HL-60 (cell line): ENCODE data around the gene PACRG.

Source experiments
- GABPA ChIP-seq: IDR thresholded peaks from 2 replicates; pipeline ENCODE4 v1.6.1; 2012; ENCODE audit warnings: low read depth
- POLR2AphosphoS5 ChIP-seq: IDR thresholded peaks from 2 replicates; pipeline ENCODE4 v1.6.1; 2012; ENCODE audit warnings: low read depth
- SPI1 ChIP-seq: IDR thresholded peaks from 2 replicates; pipeline ENCODE4 v1.6.1; 2012; ENCODE audit warnings: low read depth, mild to moderate bottlenecking, borderline replicate concordance
- TF ChIP-seq, protein P1 (sequence below): IDR thresholded peaks from one replicate; pipeline ENCODE4 v1.5.1; 2011; ENCODE audit warnings: low read length, control low read depth, inconsistent platforms; ENCODE audit not compliant: insufficient read depth
- TF ChIP-seq, protein P2 (sequence below): IDR thresholded peaks from 2 replicates; pipeline ENCODE4 v1.6.1; 2012; ENCODE audit warnings: low read depth; ENCODE audit not compliant: insufficient replicate concordance

DNA sequence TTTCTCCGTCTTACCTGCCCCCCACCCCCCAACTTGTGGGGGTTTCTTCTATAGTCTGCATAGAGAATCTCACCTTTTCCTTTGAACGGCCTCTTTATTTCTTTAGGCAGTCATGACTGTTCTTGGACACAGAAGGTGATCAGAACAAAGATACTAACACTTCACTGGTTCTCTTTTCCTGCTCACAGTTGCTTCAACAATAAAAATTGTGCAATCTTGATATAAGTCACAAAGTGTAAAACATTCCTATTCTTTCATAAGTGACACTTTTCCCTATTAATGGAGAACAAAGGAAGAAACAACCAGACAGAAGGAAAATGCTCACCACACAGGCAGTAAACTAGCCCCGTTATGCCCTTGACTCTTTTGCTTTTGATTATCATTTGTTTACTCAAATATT is 448.3 kb downstream of the PACRG start:
- TF ChIP-seq, protein P1, sequence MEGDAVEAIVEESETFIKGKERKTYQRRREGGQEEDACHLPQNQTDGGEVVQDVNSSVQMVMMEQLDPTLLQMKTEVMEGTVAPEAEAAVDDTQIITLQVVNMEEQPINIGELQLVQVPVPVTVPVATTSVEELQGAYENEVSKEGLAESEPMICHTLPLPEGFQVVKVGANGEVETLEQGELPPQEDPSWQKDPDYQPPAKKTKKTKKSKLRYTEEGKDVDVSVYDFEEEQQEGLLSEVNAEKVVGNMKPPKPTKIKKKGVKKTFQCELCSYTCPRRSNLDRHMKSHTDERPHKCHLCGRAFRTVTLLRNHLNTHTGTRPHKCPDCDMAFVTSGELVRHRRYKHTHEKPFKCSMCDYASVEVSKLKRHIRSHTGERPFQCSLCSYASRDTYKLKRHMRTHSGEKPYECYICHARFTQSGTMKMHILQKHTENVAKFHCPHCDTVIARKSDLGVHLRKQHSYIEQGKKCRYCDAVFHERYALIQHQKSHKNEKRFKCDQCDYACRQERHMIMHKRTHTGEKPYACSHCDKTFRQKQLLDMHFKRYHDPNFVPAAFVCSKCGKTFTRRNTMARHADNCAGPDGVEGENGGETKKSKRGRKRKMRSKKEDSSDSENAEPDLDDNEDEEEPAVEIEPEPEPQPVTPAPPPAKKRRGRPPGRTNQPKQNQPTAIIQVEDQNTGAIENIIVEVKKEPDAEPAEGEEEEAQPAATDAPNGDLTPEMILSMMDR = no peak
- no peak for TF ChIP-seq POLR2AphosphoS5
- TF ChIP-seq GABPA = no peak
- TF ChIP-seq, protein P2, sequence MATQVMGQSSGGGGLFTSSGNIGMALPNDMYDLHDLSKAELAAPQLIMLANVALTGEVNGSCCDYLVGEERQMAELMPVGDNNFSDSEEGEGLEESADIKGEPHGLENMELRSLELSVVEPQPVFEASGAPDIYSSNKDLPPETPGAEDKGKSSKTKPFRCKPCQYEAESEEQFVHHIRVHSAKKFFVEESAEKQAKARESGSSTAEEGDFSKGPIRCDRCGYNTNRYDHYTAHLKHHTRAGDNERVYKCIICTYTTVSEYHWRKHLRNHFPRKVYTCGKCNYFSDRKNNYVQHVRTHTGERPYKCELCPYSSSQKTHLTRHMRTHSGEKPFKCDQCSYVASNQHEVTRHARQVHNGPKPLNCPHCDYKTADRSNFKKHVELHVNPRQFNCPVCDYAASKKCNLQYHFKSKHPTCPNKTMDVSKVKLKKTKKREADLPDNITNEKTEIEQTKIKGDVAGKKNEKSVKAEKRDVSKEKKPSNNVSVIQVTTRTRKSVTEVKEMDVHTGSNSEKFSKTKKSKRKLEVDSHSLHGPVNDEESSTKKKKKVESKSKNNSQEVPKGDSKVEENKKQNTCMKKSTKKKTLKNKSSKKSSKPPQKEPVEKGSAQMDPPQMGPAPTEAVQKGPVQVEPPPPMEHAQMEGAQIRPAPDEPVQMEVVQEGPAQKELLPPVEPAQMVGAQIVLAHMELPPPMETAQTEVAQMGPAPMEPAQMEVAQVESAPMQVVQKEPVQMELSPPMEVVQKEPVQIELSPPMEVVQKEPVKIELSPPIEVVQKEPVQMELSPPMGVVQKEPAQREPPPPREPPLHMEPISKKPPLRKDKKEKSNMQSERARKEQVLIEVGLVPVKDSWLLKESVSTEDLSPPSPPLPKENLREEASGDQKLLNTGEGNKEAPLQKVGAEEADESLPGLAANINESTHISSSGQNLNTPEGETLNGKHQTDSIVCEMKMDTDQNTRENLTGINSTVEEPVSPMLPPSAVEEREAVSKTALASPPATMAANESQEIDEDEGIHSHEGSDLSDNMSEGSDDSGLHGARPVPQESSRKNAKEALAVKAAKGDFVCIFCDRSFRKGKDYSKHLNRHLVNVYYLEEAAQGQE = no peak
- no peak for TF ChIP-seq SPI1
